ENCODE measurements around the gene ERN1.
"Not testable (repeated sequence)": the region's sequence is repeated elsewhere in the genome, so short reads cannot be mapped to it uniquely, and the experiment has no call there.

The ERN1 gene

GRCh38 chr17:64171041-64171440 lies 41.1 kb upstream of the ERN1 start:
- H2AK5ac ChIP-seq (ENCODE audit: low read length), result no peak overlapping the region
- no peak overlapping the region for H3K9ac ChIP-seq (ENCODE audit: low read length)

GRCh38 chr17:64170286-64170685 lies 40.3 kb upstream of the ERN1 start:
- Histone ChIP-seq H3K9me3 (ENCODE audit: insufficient read depth, low read depth, low read length) (no peaks in the 10 kb centered on the region), H3K27ac (ENCODE audit: low read depth, low read length) (no peak overlapping the region), H3K9ac (ENCODE audit: low read length) (no peak overlapping the region), H3K14ac (ENCODE audit: low read length) (no peak overlapping the region), H3K4me1 (ENCODE audit: control insufficient read depth in 1 of 2, insufficient read depth in 2 of 2, low read length in 2 of 2) (no peaks in the 10 kb centered on the region), H3K4me2 (ENCODE audit: low read length) (no peak overlapping the region), H3K23ac (ENCODE audit: low read length) (no peak overlapping the region), H3K4ac (ENCODE audit: low read depth, low read length) (no peak overlapping the region), H2AK5ac (ENCODE audit: low read length) (no peak overlapping the region), H3K36me3 (ENCODE audit: control insufficient read depth in 1 of 2, insufficient read depth in 2 of 2, low read length in 2 of 2) (peaks cover 36 to 54% of the 10 kb centered on the region in 2 experiments), H2BK5ac (ENCODE audit: low read depth, low read length, poor library complexity) (no peak overlapping the region), H3K27me3 (ENCODE audit: insufficient read depth, low read length) (no peaks in the 10 kb centered on the region), H3K4me3 (ENCODE audit: low read depth, low read length) (no peak overlapping the region), H4K8ac (ENCODE audit: low read depth, low read length) (no peak overlapping the region), H2BK120ac (ENCODE audit: insufficient read depth, low read length, poor library complexity) (no peak overlapping the region), H2BK12ac (ENCODE audit: low read length) (no peak overlapping the region), H3K18ac (ENCODE audit: low read length) (no peak overlapping the region), H3K79me2 (ENCODE audit: control insufficient read depth, insufficient read depth, low read length, poor library complexity) (no peaks in the 10 kb centered on the region), H3K79me1 (ENCODE audit: low read length) (no peaks in the 10 kb centered on the region), H4K91ac (ENCODE audit: low read depth, low read length) (no peak overlapping the region), H2AFZ (ENCODE audit: insufficient read depth, low read length, poor library complexity) (no peak overlapping the region), H4K12ac (ENCODE audit: low read depth, low read length) (no peak overlapping the region)
- no CpG with 5 or more reads among the region's 4 CpGs for WGBS (ENCODE audit: extremely low coverage, insufficient coverage, insufficient read length)
- DNase-seq, result no peak

More at GRCh38 chr17:64171041-64171440, 41.1 kb upstream of the ERN1 start:
- Histone ChIP-seq H3K36me3 (ENCODE audit: control insufficient read depth in 1 of 2, insufficient read depth in 2 of 2, low read length in 2 of 2) (peaks cover 38 to 55% of the 10 kb centered on the region in 2 experiments), H2BK12ac (ENCODE audit: low read length) (no peak overlapping the region), H3K4me2 (ENCODE audit: low read length) (no peak overlapping the region), H3K23ac (ENCODE audit: low read length) (no peak overlapping the region), H3K4ac (ENCODE audit: low read depth, low read length) (no peak overlapping the region), H3K27ac (ENCODE audit: low read depth, low read length) (no peak overlapping the region), H3K4me1 (ENCODE audit: control insufficient read depth in 1 of 2, insufficient read depth in 2 of 2, low read length in 2 of 2) (no peaks in the 10 kb centered on the region), H4K8ac (ENCODE audit: low read depth, low read length) (no peak overlapping the region), H3K9me3 (ENCODE audit: insufficient read depth, low read depth, low read length) (no peaks in the 10 kb centered on the region), H3K79me2 (ENCODE audit: control insufficient read depth, insufficient read depth, low read length, poor library complexity) (no peaks in the 10 kb centered on the region), H3K27me3 (ENCODE audit: insufficient read depth, low read length) (no peaks in the 10 kb centered on the region), H2AFZ (ENCODE audit: insufficient read depth, low read length, poor library complexity) (no peak overlapping the region), H4K12ac (ENCODE audit: low read depth, low read length) (no peak overlapping the region), H4K91ac (ENCODE audit: low read depth, low read length) (no peak overlapping the region), H3K4me3 (ENCODE audit: low read depth, low read length) (no peak overlapping the region), H3K79me1 (ENCODE audit: low read length) (no peaks in the 10 kb centered on the region), H3K18ac (ENCODE audit: low read length) (no peak overlapping the region), H2BK5ac (ENCODE audit: low read depth, low read length, poor library complexity) (no peak overlapping the region), H3K14ac (ENCODE audit: low read length) (no peak overlapping the region), H2BK120ac (ENCODE audit: insufficient read depth, low read length, poor library complexity) (no peak overlapping the region)
- WGBS (ENCODE audit: extremely low coverage, insufficient coverage, insufficient read length), result no CpG with 5 or more reads among the region's 8 CpGs
- DNase-seq, result no peak

- not testable (repeated sequence) for H4K8ac ChIP-seq (ENCODE audit: low read depth, low read length); H2BK12ac ChIP-seq (ENCODE audit: low read length); H3K4me2 ChIP-seq (ENCODE audit: low read length); H3K4me3 ChIP-seq (ENCODE audit: low read depth, low read length); H3K4me1 ChIP-seq (ENCODE audit: control insufficient read depth in 1 of 2, insufficient read depth in 2 of 2, low read length in 2 of 2); H3K79me1 ChIP-seq (ENCODE audit: low read length); H2BK5ac ChIP-seq (ENCODE audit: low read depth, low read length, poor library complexity); H3K9ac ChIP-seq (ENCODE audit: low read length); H3K9me3 ChIP-seq (ENCODE audit: insufficient read depth, low read depth, low read length); H3K18ac ChIP-seq (ENCODE audit: low read length); H2AK5ac ChIP-seq (ENCODE audit: low read length); H3K14ac ChIP-seq (ENCODE audit: low read length); H2BK120ac ChIP-seq (ENCODE audit: insufficient read depth, low read length, poor library complexity); H3K23ac ChIP-seq (ENCODE audit: low read length); H4K12ac ChIP-seq (ENCODE audit: low read depth, low read length); H3K79me2 ChIP-seq (ENCODE audit: control insufficient read depth, insufficient read depth, low read length, poor library complexity); DNase-seq; H3K27ac ChIP-seq (ENCODE audit: low read depth, low read length); H3K27me3 ChIP-seq (ENCODE audit: insufficient read depth, low read length); H2AFZ ChIP-seq (ENCODE audit: insufficient read depth, low read length, poor library complexity); H4K91ac ChIP-seq (ENCODE audit: low read depth, low read length); H3K4ac ChIP-seq (ENCODE audit: low read depth, low read length)
- H3K36me3 ChIP-seq (ENCODE audit: control insufficient read depth in 1 of 2, insufficient read depth in 2 of 2, low read length in 2 of 2), result peaks cover 37 to 52% of the 10 kb centered on the region in 2 experiments
- WGBS (ENCODE audit: extremely low coverage, insufficient coverage, insufficient read length), result no CpG with 5 or more reads among the region's 3 CpGs
Observed at GRCh38 chr17:64167666-64168065, 37.7 kb upstream of the ERN1 start.

- H3K4ac ChIP-seq (ENCODE audit: low read depth, low read length), result no peak overlapping the region
- H2BK5ac ChIP-seq (ENCODE audit: low read depth, low read length, poor library complexity), result no peak overlapping the region
- no peak for DNase-seq
- peaks cover 36 to 51% of the 10 kb centered on the region in 2 experiments for H3K36me3 ChIP-seq (ENCODE audit: control insufficient read depth in 1 of 2, insufficient read depth in 2 of 2, low read length in 2 of 2)
- no peak overlapping the region for H3K18ac ChIP-seq (ENCODE audit: low read length)
- H3K4me1 ChIP-seq (ENCODE audit: control insufficient read depth in 1 of 2, insufficient read depth in 2 of 2, low read length in 2 of 2), result no peaks in the 10 kb centered on the region
- no peak overlapping the region for H3K9ac ChIP-seq (ENCODE audit: low read length)
- no peak overlapping the region for H3K23ac ChIP-seq (ENCODE audit: low read length)
- WGBS (ENCODE audit: extremely low coverage, insufficient coverage, insufficient read length), result no CpG with 5 or more reads among the region's 3 CpGs
- H3K4me3 ChIP-seq (ENCODE audit: low read depth, low read length), result no peak overlapping the region
- H4K91ac ChIP-seq (ENCODE audit: low read depth, low read length), result no peak overlapping the region
- H2BK120ac ChIP-seq (ENCODE audit: insufficient read depth, low read length, poor library complexity), result no peak overlapping the region
- H2AFZ ChIP-seq (ENCODE audit: insufficient read depth, low read length, poor library complexity), result no peak overlapping the region
- no peaks in the 10 kb centered on the region for H3K79me1 ChIP-seq (ENCODE audit: low read length)
- H3K79me2 ChIP-seq (ENCODE audit: control insufficient read depth, insufficient read depth, low read length, poor library complexity), result no peaks in the 10 kb centered on the region
- H3K4me2 ChIP-seq (ENCODE audit: low read length), result no peak overlapping the region
- H4K8ac ChIP-seq (ENCODE audit: low read depth, low read length), result no peak overlapping the region
- no peak overlapping the region for H2BK12ac ChIP-seq (ENCODE audit: low read length)
- no peak overlapping the region for H2AK5ac ChIP-seq (ENCODE audit: low read length)
- H3K14ac ChIP-seq (ENCODE audit: low read length), result no peak overlapping the region
- no peaks in the 10 kb centered on the region for H3K27me3 ChIP-seq (ENCODE audit: insufficient read depth, low read length)
- H3K27ac ChIP-seq (ENCODE audit: low read depth, low read length), result no peak overlapping the region
- H3K9me3 ChIP-seq (ENCODE audit: insufficient read depth, low read depth, low read length), result no peaks in the 10 kb centered on the region
- no peak overlapping the region for H4K12ac ChIP-seq (ENCODE audit: low read depth, low read length)
Observed at GRCh38 chr17:64166876-64167275, 36.9 kb upstream of the ERN1 start.
